NB4 (cell line): ENCODE measurements around the gene FBXL22.

Experiments
- DNase-seq: peaks from one replicate; pipeline ENCODE4 v3.0.0; 2010; ENCODE audit warnings: low read depth
- H3K4me3 ChIP-seq: one replicate; pipeline ENCODE4 v1.5.1; 2011; ENCODE audit warnings: mild to moderate bottlenecking, low read depth, low read length, moderate library complexity
- CTCF ChIP-seq: IDR thresholded peaks from one replicate; pipeline ENCODE4 v1.5.1; 2012; ENCODE audit warnings: low read depth, low read length
- MAX ChIP-seq: IDR thresholded peaks from 2 replicates; pipeline ENCODE4 v1.6.1; 2011; ENCODE audit warnings: low read depth, low read length
- MYC ChIP-seq: IDR thresholded peaks from 2 replicates; pipeline ENCODE4 v1.6.1; 2011; ENCODE audit warnings: low read depth, low read length
- POLR2A ChIP-seq: IDR thresholded peaks from 2 replicates; pipeline ENCODE4 v1.6.1; 2011; ENCODE audit warnings: mild to moderate bottlenecking; ENCODE audit not compliant: insufficient read length; ENCODE audit errors: extremely low read depth

Gene FBXL22

GRCh38 chr15:63572749-63573464, 24.3 kb upstream of the FBXL22 start:
- no peak overlapping the region for H3K4me3 ChIP-seq
- no peak for DNase-seq
- TF ChIP-seq MAX, result no peak
- TF ChIP-seq CTCF, result no peak
- TF ChIP-seq POLR2A, result no peak
- no peak for TF ChIP-seq MYC

- H3K4me3 ChIP-seq, result no peak overlapping the region
- TF ChIP-seq MAX, result no peak
- TF ChIP-seq CTCF, result no peak
- no peak for TF ChIP-seq POLR2A
- no peak for TF ChIP-seq MYC
- DNase-seq, result no peak
Observed at GRCh38 chr15:63573533-63573932, 23.7 kb upstream of the FBXL22 start.

GRCh38 chr15:63575312-63575711, 21.9 kb upstream of the FBXL22 start:
- no peak for DNase-seq
- no peak overlapping the region for H3K4me3 ChIP-seq
- TF ChIP-seq MAX, result no peak
- TF ChIP-seq CTCF, result no peak
- no peak for TF ChIP-seq MYC
- TF ChIP-seq POLR2A, result no peak

GRCh38 chr15:63576441-63576840, 20.7 kb upstream of the FBXL22 start:
- H3K4me3 ChIP-seq, result no peak overlapping the region
- DNase-seq, result no peak

GRCh38 chr15:63582179-63582578, 15.0 kb upstream of the FBXL22 start:
- no peak for DNase-seq
- H3K4me3 ChIP-seq, result no peak overlapping the region
- TF ChIP-seq POLR2A (no peak), MAX (no peak), MYC (no peak), CTCF (no peak)

More at GRCh38 chr15:63576441-63576840, 20.7 kb upstream of the FBXL22 start:
- TF ChIP-seq POLR2A (no peak), MYC (no peak), MAX (no peak), CTCF (no peak)
